ENCODE measurements around the gene PLCL1. TPM values are rescaled to one million over a fixed set of nuclear protein-coding genes. Genes with fewer than 3 reads are reported as not detected.

The PLCL1 gene
- total RNA-seq, 2 donors from 2014 or later, result 0.14 to 0.95 TPM

DNA sequence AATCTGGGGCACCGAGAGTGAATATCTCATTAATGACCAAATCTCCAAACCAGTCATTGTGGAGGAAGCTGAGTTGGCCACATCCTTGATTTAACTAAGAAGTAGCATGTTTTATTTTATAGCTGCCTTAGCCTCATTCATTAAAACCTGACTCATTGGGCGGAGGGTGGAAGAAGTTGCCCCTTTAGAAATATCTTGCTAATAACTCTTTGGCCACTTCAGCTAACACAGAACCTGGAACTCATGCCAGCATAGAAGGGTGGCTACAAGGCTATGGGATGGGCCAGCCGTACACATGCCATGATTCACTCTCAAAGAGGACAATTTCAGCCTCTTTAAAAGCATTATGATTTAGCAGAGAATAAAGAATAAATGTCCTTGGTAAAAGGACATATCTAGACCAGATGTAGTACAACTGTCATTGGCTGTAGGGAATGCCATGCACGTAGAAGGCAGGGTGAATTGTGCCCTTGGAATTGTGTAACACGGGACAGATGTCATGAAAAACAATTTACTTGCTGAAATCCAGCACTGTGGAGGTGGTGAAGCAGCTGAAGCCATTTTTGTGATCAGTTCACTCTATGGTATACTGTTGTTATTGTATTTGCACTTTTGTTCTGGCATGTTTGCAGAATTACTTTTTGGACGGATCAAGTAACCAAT is 330.0 kb downstream of the PLCL1 start:
- no peak overlapping the region for H3K27ac Mint-ChIP-seq
- H3K9me3 Mint-ChIP-seq, result no peaks in the 10 kb centered on the region
- DNase-seq (ENCODE audit: low spot score) (no peak), ATAC-seq (no peak)
- H3K4me3 Mint-ChIP-seq, result no peak overlapping the region
- H3K36me3 Mint-ChIP-seq, result no peaks in the 10 kb centered on the region
- peaks cover 0 to 26% of the 10 kb centered on the region in 2 donors for H3K27me3 Mint-ChIP-seq
- no peaks in the 10 kb centered on the region for H3K4me1 Mint-ChIP-seq (ENCODE audit: low read depth in 2 of 2)

GRCh38 chr2:198135481-198135934 is 331.1 kb downstream of the PLCL1 start:
- H3K27me3 Mint-ChIP-seq, result peaks cover 0 to 15% of the 10 kb centered on the region in 2 donors
- ATAC-seq, result no peak
- no peak for DNase-seq (ENCODE audit: low spot score)
- no peak overlapping the region for H3K4me3 Mint-ChIP-seq
- no peaks in the 10 kb centered on the region for H3K4me1 Mint-ChIP-seq (ENCODE audit: low read depth in 2 of 2)
- H3K9me3 Mint-ChIP-seq, result no peaks in the 10 kb centered on the region
- no peak overlapping the region for H3K27ac Mint-ChIP-seq
- no peaks in the 10 kb centered on the region for H3K36me3 Mint-ChIP-seq

DNA sequence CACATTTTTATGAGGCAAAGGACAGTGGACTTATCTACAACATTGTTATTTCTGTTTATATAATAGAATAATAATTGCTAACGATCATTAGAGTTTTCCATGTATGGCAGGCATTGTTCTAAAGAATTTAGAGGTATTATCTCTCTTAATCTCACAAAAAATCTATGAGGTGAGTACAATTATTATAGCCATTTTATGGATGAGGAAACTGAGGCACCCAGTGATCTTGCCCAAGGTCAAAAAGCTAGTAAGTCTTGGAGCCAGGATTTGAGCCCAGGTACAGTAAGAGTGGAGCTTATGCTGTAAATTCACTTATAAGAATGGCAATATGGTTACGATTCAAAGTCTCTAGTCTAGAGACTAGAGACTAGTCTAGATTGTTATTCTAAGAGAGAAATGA is 331.7 kb downstream of the PLCL1 start:
- Mint-ChIP-seq H3K27ac (no peak overlapping the region), H3K27me3 (peaks cover 0 to 9% of the 10 kb centered on the region in 2 donors), H3K4me1 (ENCODE audit: low read depth in 2 of 2) (no peaks in the 10 kb centered on the region), H3K36me3 (no peaks in the 10 kb centered on the region), H3K9me3 (no peaks in the 10 kb centered on the region), H3K4me3 (no peak overlapping the region)
- ATAC-seq (no peak), DNase-seq (ENCODE audit: low spot score) (no peak)

DNA sequence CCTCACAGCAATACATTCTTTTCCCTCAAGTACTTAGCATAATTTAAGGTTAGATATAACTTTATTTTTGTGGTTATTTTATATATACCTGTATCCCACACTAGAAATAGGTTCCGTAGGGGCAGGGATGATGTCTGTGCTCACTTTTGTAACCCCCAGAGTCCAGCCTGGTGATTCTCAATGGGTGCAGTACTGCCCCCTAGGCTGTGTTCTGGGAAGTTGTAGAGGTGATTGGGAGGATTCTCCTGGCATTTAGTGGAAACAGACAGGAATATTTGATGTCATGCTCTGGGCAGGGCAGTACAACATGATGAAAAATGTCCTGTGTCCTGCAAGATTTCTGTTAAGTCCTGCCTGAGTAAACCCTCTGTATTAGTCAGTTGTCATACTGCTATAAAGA is 333.3 kb downstream of the PLCL1 start:
- Mint-ChIP-seq H3K27me3 (no peaks in the 10 kb centered on the region), H3K4me1 (ENCODE audit: low read depth in 2 of 2) (no peaks in the 10 kb centered on the region), H3K4me3 (no peak overlapping the region), H3K36me3 (no peaks in the 10 kb centered on the region), H3K9me3 (no peaks in the 10 kb centered on the region), H3K27ac (no peak overlapping the region)
- DNase-seq (ENCODE audit: low spot score) (no peak), ATAC-seq (no peak)

- no peak overlapping the region for H3K4me3 Mint-ChIP-seq
- H3K27me3 Mint-ChIP-seq, result peaks cover 0 to 14% of the 10 kb centered on the region in 2 donors
- no peaks in the 10 kb centered on the region for H3K36me3 Mint-ChIP-seq
- no peaks in the 10 kb centered on the region for H3K9me3 Mint-ChIP-seq
- ATAC-seq (no peak), DNase-seq (ENCODE audit: low spot score) (no peak)
- no peak overlapping the region for H3K27ac Mint-ChIP-seq
- H3K4me1 Mint-ChIP-seq (ENCODE audit: low read depth in 2 of 2), result no peaks in the 10 kb centered on the region
Observed at GRCh38 chr2:198141726-198142125, 337.3 kb downstream of the PLCL1 start.

DNA sequence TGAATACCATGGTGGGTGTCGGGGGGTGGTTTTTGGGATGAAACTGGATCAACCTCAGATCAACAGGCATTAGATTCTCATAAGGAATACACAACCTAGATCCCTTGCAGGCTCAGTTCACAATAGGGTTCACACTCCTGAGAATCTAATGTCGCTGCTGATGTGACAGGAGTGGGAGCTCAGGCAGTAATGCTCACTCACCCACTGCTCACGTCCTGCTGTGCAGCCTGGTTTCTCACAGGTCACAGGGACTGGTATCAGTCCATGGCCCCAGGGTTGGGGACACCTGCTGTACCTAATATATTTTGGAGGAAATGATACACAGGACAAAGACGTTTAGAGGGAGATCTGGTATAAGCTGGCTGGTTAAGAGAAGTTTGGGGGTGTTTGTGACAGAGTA is 338.8 kb downstream of the PLCL1 start:
- Mint-ChIP-seq H3K27me3 (peaks cover 0 to 17% of the 10 kb centered on the region in 2 donors), H3K9me3 (no peaks in the 10 kb centered on the region), H3K4me3 (no peak overlapping the region), H3K4me1 (ENCODE audit: low read depth in 2 of 2) (no peaks in the 10 kb centered on the region), H3K27ac (no peak overlapping the region), H3K36me3 (no peaks in the 10 kb centered on the region)
- DNase-seq (ENCODE audit: low spot score) (no peak), ATAC-seq (no peak)

GRCh38 chr2:198143793-198144192 is 339.4 kb downstream of the PLCL1 start:
- no peak for DNase-seq (ENCODE audit: low spot score)
- Mint-ChIP-seq H3K36me3 (no peaks in the 10 kb centered on the region), H3K4me1 (ENCODE audit: low read depth in 2 of 2) (no peaks in the 10 kb centered on the region), H3K27me3 (peaks cover 0 to 17% of the 10 kb centered on the region in 2 donors), H3K27ac (no peak overlapping the region), H3K4me3 (no peak overlapping the region), H3K9me3 (no peaks in the 10 kb centered on the region)
- ATAC-seq, result no peak

DNA sequence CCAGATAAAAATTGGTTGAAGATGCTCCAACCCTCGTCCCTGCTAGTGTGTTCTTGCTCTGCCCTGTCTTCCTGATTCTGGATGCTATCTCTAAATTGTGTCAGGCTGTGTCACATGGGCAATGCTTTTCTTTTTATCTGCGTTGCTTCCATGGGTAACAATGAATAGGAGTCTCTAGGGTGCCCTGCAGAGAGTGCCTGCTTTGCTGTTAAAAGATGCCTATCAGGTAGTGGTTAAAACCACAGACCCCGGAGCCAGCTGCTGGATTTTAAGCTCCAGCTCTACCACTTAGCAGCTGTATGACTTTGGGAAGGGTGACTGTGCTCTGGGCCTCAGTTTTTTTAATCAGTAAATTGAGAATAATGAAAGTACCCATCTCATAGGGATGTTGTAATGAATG is 340.3 kb downstream of the PLCL1 start:
- peaks cover 0 to 17% of the 10 kb centered on the region in 2 donors for H3K27me3 Mint-ChIP-seq
- ATAC-seq, result no peak

GRCh38 chr2:198146346-198146940 is 342.1 kb downstream of the PLCL1 start:
- no peaks in the 10 kb centered on the region for H3K9me3 Mint-ChIP-seq
- no peaks in the 10 kb centered on the region for H3K36me3 Mint-ChIP-seq
- H3K4me3 Mint-ChIP-seq, result no peak overlapping the region
- peaks cover 0 to 17% of the 10 kb centered on the region in 2 donors for H3K27me3 Mint-ChIP-seq
- no peak for ATAC-seq
- H3K4me1 Mint-ChIP-seq (ENCODE audit: low read depth in 2 of 2), result no peaks in the 10 kb centered on the region
- H3K27ac Mint-ChIP-seq, result no peak overlapping the region
- no peak for DNase-seq (ENCODE audit: low spot score)

More for the DNA sequence above, 340.3 kb downstream of the PLCL1 start:
- no peak overlapping the region for H3K4me3 Mint-ChIP-seq
- DNase-seq (ENCODE audit: low spot score), result no peak
- H3K27ac Mint-ChIP-seq, result no peak overlapping the region
- no peaks in the 10 kb centered on the region for H3K9me3 Mint-ChIP-seq
- H3K4me1 Mint-ChIP-seq (ENCODE audit: low read depth in 2 of 2), result no peaks in the 10 kb centered on the region
- no peaks in the 10 kb centered on the region for H3K36me3 Mint-ChIP-seq

GRCh38 chr2:198157314-198157713 is 352.9 kb downstream of the PLCL1 start:
- Mint-ChIP-seq H3K36me3 (no peaks in the 10 kb centered on the region), H3K27me3 (peaks cover 0 to 6% of the 10 kb centered on the region in 2 donors), H3K4me3 (no peak overlapping the region), H3K9me3 (peaks cover 17% of the 10 kb centered on the region), H3K4me1 (ENCODE audit: low read depth in 2 of 2) (no peaks in the 10 kb centered on the region), H3K27ac (no peak overlapping the region)
- ATAC-seq, result no peak
- no peak for DNase-seq (ENCODE audit: low spot score)

- ATAC-seq (no peak), DNase-seq (ENCODE audit: low spot score) (no peak)
- Mint-ChIP-seq H3K27me3 (peaks cover 0 to 14% of the 10 kb centered on the region in 2 donors), H3K9me3 (peaks cover 17% of the 10 kb centered on the region), H3K36me3 (no peaks in the 10 kb centered on the region), H3K27ac (no peak overlapping the region), H3K4me3 (no peak overlapping the region), H3K4me1 (ENCODE audit: low read depth in 2 of 2) (no peaks in the 10 kb centered on the region)
Observed at GRCh38 chr2:198161151-198161550, 356.8 kb downstream of the PLCL1 start.

DNA sequence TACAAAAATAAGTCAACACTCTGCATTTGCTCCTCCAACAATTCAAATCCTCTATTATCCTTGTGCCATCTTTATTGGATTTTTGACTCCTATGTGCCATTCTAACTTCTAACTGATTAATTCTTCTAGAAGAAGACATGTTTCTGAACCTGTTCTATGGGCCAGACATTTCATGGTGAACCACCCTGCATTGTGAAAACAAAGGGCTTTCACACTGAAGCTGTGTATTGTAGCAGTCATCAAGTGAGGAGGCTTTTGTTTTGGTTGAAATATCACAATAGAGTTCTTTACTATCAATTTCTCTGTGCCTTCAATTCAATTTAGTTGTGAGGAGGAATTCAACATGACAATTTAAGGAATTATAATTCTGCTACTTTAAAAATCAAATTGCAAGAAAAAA is 357.9 kb downstream of the PLCL1 start:
- ATAC-seq (no peak), DNase-seq (ENCODE audit: low spot score) (no peak)
- no peak overlapping the region for H3K27ac Mint-ChIP-seq

GRCh38 chr2:198164843-198165242 is 360.4 kb downstream of the PLCL1 start:
- no peak for DNase-seq (ENCODE audit: low spot score)
- H3K9me3 Mint-ChIP-seq, result peaks cover 4% of the 10 kb centered on the region
- no peaks in the 10 kb centered on the region for H3K36me3 Mint-ChIP-seq
- ATAC-seq, result no peak
- H3K4me1 Mint-ChIP-seq (ENCODE audit: low read depth in 2 of 2), result no peaks in the 10 kb centered on the region
- H3K27ac Mint-ChIP-seq, result no peak overlapping the region
- H3K27me3 Mint-ChIP-seq, result peaks cover 0 to 14% of the 10 kb centered on the region in 2 donors
- no peak overlapping the region for H3K4me3 Mint-ChIP-seq

More for the DNA sequence above, 357.9 kb downstream of the PLCL1 start:
- Mint-ChIP-seq H3K9me3 (peaks cover 10% of the 10 kb centered on the region), H3K27me3 (peaks cover 0 to 14% of the 10 kb centered on the region in 2 donors), H3K36me3 (no peaks in the 10 kb centered on the region), H3K4me3 (no peak overlapping the region), H3K4me1 (ENCODE audit: low read depth in 2 of 2) (no peaks in the 10 kb centered on the region)

- ATAC-seq, result no peak
- Mint-ChIP-seq H3K27me3 (peaks cover 0 to 14% of the 10 kb centered on the region in 2 donors), H3K4me1 (ENCODE audit: low read depth in 2 of 2) (no peaks in the 10 kb centered on the region), H3K9me3 (peaks cover 4% of the 10 kb centered on the region), H3K27ac (no peak overlapping the region), H3K36me3 (no peaks in the 10 kb centered on the region), H3K4me3 (no peak overlapping the region)
- DNase-seq (ENCODE audit: low spot score), result no peak
Observed at GRCh38 chr2:198165289-198165688, 360.9 kb downstream of the PLCL1 start.

All from natural killer cell treated with Interleukin-12 subunit alpha and Interleukin-12 subunit beta and Interleukin-15 and Interleukin-18, amount 100 ng/mL, for 72 hours (primary cell).